Daoy (cell line): ENCODE data around the gene SSR2. TPM values are rescaled to one million over a fixed set of nuclear protein-coding genes. Genes with fewer than 3 reads are reported as not detected.

ENCODE experiments used
- DNase-seq: peaks from one replicate; pipeline ENCODE4 v3.0.0-alpha.2; 2015; ENCODE audit warnings: low read depth
- total RNA-seq: library from RNA; depleted of rRNA; stranded (reverse); fragments of >200 nt; shearing (Covaris generic); gene quantifications from 2 replicates; pipeline ENCODE4 v1.2.3, GENCODE V29; 2014; rRNA removed

Gene SSR2
- total RNA-seq = 657 and 799 TPM in 2 replicates

DNA sequence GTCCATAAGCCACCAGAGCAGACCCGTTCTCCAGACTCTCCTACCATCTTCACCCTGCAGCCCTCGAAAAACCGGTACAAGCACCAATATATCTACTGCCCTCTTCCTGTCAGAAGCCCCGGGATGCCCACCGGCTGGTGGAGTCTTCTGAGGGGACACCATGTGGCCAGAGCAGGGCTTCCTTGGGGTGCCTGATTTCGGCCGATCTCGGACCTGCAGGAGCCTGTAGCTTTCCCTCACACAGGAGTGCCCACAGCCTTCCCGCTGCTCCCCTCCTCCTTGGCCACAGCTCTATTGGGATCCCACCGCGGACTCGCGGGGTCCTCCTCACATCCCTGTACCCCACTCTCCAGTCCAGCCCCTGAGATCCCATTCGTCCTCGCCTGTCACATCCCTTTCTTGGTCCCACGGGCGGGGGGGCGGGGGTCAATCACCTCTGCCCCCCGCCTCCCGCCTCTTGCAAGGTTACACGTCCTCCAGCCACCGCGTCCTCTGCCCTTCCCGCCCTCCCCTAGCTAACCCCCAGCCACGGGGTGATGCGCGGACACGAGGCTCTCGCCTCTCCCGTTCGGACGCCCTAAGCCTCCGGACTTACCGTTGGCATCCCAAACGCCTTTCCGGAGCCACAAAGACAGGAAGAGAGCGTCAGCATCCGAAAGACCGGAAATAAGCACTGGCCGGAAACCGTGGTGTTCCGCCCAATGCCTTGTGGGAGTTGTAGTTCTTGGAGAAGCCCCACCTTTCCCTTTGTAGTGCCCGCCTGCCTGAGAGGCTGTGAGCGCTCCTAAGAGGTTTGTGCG is at the start of gene SSR2:
TSS of gene SSR2 (minus strand) at position 659 of the 800 bp plus-strand sequence. CDS start 784 bp downstream, outside the sequence.
- peak; percentile 95 for DNase-seq

DNA sequence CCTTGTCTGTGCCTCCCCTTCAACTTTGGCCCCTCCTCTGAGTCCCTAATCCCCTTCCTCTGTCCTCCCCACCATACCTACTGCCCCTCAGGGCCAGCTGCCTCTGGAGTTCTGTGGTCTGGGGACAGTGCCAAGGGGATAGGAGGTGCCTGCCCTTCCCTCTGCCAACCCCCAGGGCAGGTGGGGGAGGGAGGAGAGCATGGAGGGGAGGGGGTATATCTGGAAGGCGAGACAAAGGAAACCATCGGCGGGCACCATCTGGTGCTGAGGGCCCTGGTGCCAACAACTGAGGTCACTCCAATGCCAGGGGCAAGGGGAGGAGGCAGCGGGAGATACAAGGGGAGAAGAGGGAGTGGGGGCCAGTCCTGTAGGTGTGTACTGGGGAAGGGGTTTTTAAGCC is 49.8 kb upstream of the SSR2 start:
- DNase-seq = no peak

DNA sequence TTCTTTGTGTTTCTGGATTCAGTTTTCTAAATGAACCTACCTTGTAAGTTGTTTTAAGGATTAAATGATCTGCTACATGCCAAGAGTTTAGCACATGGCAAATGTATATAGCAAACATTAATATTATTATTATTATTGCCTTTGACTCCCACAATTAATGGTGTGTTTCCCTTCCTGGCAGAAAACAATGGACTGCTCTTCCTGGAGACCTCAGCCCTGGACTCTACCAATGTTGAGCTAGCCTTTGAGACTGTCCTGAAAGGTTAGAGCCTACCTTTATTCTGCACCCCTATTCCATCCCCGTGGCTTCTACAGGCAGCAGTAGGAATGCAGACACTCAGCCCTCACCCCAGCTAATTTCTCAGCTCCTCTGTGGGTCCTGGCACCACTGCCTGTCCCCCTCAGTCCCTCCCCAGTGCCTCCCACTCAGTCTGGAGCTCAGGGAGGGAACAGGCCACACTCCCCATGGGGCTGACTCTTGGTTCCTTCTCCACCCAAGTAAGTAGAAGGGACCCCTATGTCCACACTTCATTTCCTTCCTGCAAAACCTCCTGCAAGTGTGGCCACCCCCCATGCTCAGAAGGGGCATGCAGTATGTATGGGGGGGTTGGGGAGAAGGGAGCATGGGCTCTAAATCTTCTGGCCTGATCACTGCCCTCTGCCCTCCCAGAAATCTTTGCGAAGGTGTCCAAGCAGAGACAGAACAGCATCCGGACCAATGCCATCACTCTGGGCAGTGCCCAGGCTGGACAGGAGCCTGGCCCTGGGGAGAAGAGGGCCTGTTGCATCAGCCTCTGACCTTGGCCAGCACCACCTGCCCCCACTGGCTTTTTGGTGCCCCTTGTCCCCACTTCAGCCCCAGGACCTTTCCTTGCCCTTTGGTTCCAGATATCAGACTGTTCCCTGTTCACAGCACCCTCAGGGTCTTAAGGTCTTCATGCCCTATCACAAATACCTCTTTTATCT is 49.0 kb upstream of the SSR2 start:
- no peak for DNase-seq

DNA sequence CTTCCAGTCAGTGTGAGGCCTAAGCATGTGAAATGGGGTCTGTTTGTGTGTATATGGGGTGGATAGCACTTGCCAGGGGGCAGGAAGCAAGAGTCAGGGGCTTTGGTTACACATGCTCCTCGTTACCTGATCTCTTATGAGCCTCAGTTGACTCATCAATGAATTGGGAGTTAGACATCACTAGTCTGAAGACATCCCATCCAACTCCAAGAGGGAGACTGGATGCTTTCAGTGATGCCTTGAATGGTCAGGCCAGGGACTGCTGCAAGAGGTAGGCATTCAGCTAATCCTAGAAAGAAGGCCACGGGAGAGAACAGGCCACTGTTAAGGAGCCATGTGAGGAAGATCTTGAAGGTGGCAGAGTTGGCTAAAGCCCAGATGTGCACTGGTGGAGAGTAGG is 46.5 kb upstream of the SSR2 start:
- no peak for DNase-seq

DNA sequence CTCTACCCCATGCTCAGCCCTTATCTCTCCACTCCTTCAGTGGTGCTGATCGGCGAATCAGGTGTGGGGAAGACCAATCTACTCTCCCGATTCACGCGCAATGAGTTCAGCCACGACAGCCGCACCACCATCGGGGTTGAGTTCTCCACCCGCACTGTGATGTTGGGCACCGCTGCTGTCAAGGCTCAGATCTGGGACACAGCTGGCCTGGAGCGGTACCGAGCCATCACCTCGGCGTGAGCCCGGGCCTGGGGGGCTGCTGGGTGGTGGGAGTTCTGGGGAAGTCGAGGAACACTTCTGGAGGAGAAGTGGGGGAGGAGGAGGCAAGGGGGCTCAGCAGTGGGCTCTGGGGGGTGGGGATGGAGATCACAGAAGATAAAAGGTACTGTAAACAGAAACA is 45.1 kb upstream of the SSR2 start:
- DNase-seq = no peak

DNA sequence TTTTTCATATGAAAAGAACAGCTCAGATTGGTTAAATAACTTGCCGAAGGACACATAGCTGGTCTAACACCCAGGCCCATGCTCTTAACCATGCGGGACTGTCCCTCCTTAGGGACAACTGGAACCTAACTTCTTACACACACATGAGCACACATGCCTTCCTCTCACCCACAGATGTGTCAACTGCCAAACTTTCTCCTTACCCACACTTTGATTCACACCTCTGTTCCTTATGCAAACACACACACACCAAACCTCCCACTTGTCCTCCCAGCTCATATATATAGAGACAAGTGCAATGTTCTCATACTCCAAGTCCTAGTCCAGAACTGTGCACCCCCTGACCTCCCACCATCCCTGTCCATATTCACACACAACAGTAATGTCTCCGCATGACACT is 44.5 kb upstream of the SSR2 start:
- no peak for DNase-seq

DNA sequence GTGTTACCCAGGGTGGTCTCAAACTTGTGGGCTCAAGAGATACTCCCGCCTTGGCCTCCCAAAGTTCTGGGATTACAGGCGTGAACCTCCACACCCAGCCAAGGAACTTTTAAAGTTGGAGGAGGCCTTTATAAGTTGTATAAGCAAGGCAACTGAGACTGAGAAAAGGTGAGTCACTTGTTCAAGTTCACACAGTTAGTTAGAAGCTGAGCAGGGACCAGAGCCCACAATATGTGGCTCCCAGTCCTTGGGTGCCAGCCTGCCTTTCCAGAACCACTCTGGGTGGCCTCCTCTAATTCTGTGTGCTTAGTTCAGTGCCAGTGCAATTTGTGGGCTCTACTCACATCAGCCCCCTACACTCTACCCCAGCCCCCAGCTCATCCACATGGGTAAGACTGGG is 43.9 kb upstream of the SSR2 start:
- DNase-seq = no peak

DNA sequence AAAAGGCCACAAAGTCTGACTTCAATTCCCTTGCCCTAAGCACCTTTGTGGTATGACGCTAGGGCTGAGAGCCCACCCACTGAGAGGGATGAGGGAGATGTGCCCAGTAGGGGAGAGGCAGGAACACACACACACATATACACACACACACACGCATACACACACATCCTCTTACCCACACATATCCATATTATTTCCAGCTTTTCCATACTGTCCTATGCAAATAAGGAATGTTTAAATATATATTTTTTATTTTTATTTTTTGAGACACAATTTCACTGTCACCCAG is 43.2 kb upstream of the SSR2 start:
- DNase-seq = peak; percentile 21

DNA sequence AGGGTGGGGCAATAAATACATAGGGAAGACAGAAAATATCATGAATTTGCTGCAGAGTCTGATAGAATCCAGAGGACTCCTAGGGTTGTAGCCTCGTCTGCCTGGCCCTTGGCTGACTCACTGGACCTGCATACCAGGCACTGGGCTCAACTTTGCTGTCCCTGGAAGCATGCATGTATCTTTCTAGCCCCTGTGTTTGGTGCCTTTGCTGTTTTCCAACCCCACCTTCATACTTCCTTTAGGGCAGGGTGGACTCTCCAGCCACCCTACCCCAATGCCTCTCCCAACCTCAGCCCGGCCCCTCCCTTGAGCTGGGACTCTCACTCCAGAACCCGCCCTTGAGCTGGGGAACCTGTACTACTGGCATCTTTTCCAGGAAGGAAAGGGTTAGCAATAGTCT is 41.4 kb upstream of the SSR2 start:
- DNase-seq = no peak

DNA sequence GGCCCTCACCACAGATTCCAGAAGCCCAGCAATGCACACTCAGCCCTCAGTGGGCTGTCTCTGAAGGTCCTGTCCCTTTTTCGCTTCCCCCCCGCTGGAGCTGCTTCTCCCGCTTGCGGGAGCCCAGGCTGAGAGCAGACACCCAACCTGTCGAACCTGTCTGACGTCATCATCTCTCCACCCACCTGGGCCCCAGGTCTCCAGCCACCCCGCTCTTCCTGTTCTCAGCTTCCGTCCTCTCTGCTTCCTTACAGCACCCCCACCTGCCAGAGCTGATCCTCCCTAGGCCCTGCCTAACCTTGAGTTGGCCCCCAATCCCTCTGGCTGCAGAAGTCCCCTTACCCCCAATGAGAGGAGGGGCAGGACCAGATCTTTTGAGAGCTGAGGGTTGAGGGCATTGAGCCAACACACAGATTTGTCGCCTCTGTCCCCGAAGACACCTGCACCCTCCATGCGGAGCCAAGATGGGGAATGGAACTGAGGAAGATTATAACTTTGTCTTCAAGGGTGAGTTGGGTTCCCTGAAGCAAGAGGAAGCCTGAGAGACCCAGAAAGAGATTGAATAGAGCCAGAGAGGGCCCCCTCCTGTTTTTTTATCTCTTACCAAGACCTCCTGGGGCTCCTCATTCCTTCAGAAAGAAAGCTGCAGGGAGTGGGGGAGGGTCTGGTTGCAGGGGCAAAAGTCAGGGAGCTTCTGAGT is 40.3 kb upstream of the SSR2 start, which contains the start of gene RAB25:
TSS of gene RAB25 (plus strand) at position 224 of the 700 bp plus-strand sequence. CDS start at position 465, 241 bp downstream.
- DNase-seq = no peak

DNA sequence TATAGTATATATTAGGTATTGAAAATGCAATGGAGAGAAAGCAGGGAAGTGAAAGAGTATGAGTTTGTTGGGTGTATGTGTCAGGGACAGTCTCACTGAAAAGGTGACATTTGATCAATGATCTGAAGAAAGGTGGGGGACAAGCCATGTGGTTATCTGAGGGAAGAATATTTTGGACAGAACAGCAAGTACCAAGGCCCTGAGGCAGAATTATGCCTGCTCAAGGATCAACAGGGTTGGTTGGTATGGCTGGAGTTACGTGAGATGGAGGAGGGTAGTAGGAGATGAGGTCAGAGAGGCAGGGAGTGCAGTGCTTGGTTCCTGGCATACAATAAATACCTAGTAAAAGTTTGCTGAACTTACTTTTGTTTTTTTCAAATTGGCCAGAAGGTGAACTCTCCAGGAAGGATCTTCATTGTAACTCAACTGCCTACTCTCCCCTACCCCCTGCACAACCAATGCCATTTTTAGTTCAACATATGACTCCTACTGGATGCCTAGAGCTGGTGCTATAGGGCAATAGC is 35.6 kb upstream of the SSR2 start:
- DNase-seq = no peak

DNA sequence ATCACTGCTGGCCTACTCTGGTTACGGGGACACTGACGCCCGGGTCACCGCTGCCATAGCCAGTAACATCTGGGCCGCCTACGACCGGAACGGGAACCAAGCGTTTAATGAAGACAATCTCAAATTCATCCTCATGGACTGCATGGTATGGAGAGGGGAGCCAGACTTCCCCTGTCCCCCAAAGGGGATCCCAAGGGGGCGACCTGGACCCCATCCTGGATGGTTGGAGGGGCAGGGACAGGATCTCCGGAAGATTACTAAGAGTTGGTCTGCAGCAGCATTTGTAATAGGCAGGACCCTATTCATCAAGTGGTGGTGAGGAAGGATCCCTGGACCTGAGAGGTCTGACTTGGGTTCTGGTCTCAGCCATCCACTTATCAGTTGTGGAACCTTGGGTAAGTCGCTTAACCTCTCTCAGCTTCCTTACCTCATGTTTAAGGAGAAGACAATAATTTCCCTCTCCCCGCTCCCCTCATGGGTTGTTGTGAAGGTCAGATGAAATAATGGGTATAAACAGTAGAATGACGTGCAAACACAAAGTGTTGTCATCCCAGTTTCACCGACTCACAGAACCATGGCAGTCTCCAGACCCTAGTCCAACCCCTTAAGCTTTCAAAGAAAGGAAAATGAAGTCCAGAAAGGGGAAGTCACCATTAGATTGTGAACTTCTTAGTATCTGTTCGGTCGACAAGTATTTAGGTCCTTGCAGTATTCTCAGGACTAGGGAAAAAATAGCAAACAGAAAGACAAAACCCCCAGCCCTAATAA is 34.7 kb upstream of the SSR2 start:
- no peak for DNase-seq

DNA sequence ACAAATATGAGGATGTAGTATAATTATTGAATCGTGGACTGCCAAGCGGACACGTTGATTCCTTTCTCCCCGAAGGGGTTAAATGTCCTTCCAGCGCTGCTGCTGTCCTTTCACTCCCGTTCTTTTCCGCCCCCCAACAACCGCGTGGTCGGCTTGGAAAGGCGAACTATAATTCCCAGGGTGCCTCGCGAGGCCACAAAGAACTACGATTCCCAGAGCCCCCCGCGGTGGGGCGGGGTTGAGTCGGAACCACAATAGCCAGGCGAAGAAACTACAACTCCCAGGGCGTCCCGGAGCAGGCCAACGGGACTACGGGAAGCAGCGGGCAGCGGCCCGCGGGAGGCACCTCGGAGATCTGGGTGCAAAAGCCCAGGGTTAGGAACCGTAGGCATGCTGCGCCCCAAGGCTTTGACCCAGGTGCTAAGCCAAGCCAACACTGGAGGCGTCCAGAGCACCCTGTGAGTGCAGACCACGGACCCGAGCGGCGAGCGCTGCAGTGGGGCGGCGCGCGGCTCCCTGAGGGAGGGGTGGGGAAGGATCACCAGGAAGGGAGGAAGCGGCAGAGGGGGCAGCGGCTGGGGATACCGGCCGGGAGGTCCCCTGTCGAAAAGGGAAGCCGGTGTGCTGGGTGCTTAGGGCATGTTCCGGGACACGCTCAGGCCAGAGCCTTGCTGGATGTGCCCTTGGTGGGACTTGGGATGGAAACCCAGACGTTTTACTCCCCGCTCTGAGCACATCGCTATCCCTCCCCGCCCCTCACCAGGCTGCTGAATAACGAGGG is 33.9 kb upstream of the SSR2 start, which contains the start of gene LAMTOR2:
TSS of gene LAMTOR2 (plus strand) at position 283 of the 781 bp plus-strand sequence. CDS start at position 391, 108 bp downstream.
- peak; percentile 98 for DNase-seq

DNA sequence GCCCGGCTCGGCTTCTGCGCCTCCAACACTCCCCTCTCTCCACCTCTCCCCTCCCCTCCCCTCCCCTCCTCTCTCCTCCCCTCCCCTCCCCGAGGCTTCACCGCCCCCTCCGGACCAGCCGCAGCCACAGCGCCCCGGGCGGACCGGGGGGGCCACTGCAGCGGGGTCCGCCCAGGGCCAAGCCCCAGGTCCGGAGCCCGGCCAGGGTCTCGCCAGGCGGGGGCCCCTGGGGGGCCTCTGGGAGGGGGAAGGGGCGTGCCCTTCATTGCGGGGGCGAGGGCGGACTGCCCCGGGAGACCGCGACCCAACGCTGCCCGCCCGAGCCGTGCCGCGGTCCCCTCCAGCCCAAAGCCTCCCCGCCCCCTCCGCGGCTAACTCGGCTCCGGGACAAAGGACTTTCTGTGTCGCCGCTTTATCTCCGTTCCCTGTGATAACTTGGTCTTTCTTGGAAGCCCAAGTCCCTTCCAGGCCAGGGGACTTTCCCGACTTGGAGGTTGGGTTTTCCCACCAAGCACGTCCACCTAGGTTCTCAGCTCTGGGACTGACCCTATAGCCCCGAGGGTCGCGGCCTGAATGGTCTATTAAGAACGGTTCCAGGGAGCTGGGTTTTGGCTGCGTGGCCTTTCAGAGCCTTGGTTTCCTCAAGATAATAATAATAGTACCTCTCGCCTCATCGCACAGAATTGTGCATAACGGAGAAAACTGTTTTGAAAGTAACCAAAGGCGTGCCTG is 33.2 kb upstream of the SSR2 start, which contains the start of gene UBQLN4:
TSS of gene UBQLN4 (minus strand) at position 31 of the 732 bp plus-strand sequence. CDS start 97 bp downstream, outside the sequence.
- peak; percentile 93 for DNase-seq

DNA sequence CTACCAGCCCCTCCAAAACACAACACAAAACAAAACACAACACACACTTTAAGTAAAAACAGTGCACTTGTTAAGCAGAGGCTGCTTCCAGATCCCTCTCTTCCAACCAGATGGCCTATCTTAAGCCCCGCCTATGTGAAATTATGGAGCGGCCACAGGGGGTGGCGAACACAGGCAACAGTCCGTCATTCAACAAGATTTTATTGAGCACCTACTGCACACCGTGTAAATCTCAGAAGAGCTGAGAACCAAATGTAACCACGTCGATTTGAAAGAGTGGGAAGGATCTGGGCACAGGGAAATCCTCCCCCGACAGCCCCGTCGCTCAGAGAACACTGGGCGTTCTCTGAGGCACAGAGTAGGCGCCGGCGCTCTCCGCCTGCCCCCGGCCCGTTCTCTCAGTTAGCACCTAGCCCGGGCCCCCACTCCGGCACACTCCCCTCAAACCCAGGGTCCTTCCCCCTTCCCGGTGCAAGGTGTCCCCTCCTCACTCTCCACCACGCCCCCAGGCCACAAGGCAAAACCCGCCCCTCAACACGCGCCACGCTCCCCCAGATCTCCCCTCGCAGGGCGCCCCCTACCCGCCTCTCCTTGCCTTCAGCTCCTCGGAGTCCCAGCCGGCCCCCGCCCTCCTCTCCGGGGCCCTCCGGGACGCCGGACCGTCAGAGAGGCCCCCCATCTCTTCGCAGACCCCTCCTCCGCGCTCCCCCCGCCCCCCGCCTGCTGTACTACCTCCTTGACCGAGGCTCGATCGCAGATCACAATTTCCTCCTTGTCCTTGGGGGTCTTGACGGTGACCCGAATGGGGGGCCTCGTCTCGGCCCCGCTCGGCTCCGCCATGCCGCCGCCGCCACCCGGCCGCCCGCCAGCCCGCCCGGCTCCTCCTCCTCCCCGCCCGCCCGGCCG is 32.4 kb upstream of the SSR2 start:
- peak; percentile 68 for DNase-seq

DNA sequence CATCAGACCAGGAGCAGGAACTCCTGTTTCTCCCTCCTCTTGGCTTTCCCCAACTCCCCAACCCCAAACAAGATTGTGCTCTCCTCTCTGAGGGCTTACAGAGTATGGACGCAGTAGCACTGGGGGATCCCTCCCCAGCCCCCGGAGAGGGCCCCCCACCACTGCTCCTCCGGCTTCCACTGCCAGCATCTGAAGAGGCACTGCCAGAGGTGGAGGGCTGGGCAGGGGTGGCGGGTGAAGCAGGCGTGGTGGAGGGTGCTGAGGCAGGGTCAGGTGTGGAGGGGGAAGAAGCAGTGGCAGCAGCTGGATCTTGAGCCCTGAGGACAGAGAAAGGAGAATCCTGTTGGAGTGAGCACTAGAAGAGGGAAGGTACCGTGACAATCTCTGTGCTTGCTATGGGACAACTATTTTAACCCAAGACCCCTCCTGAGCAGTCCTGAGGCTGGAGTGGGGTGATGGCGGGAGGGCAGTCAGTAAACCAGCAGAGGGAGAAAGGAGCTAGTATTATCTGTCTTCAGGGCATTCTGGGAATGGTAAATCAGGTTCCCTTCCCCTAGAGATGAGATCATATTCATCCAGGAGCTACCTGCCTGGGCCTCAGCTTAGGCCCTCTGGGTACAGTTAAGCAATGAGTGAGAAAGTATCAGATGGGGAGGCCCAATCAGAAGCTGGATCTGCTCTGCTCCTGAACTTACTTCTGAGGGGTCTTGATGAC is 30.4 kb upstream of the SSR2 start:
- no peak for DNase-seq

DNA sequence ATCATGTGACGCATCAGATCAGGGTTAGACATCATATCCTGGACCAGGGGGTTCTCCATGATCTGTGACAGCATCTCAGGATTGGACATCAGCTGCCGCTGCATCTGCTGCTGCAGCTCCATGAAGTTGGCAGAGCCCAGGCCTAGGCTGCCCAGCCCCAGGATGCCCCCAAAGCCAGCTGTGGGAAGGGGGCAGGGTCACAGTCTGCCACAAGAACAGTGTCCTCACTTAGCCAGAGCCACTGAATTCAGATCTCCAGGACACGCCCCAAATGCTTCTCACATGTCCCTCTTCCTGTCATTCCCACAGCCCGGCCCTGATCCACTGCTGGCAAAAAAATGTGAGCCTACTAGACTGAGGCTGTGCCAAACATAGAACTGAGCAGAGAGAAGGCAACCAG is 29.6 kb upstream of the SSR2 start:
- no peak for DNase-seq
